Colonic mucosa (tissue), 4 donors: ENCODE data around the gene ACTL6B. TPM values are rescaled to one million over a fixed set of nuclear protein-coding genes. Genes with fewer than 3 reads are reported as not detected.

Source experiments
- DNase-seq: peaks from one replicate; pipeline ENCODE4 v3.0.0-alpha.2; 2020
- H3K27ac ChIP-seq: fragments of 200-600 bp; one replicate; pipeline ENCODE4 v1.8.0; 2021
- H3K27me3 ChIP-seq: fragments of 200-600 bp; one replicate; pipeline ENCODE4 v1.8.0; 2021
- H3K36me3 ChIP-seq: fragments of 200-600 bp; one replicate; pipeline ENCODE4 v1.8.0; 2021
- H3K4me1 ChIP-seq: fragments of 200-600 bp; one replicate; pipeline ENCODE4 v1.8.0; 2021; ENCODE audit warnings: mild to moderate bottlenecking
- H3K4me3 ChIP-seq: fragments of 200-600 bp; one replicate; pipeline ENCODE4 v1.8.0; 2021
- H3K9ac ChIP-seq, 2 donors: one replicate each; pipeline ENCODE4 v1.7.0; 2013; ENCODE audit warnings: control low read depth in 2 of 2, low read depth in 2 of 2, low read length in 2 of 2
- H3K9me3 ChIP-seq: fragments of 200-600 bp; one replicate; pipeline ENCODE4 v1.8.0; 2021
- intact Hi-C: fragments of 100-400 bp; cut with DNase I; formaldehyde crosslinking; loops from one replicate; pipeline ENCODE4 v1.14.1; 2022
- total RNA-seq, 2 donors: library from RNA; stranded (reverse); fragmentation: NEBNext Ultra II Directional in 1 of 2; extraction: Animal tissue kit (Norgen Biotek cat#: 25700) in 1 of 2; gene quantifications; one replicate each; pipeline ENCODE4 v1.2.1, GENCODE V29; 2021
- TF ChIP-seq, protein P1 (sequence below): fragments of 200-600 bp; IDR thresholded peaks from one replicate; pipeline ENCODE4 v1.8.0; 2022; ENCODE audit warnings: antibody characterized with exemption, mild to moderate bottlenecking
- donor health status: healthy.
- donor health status: DM: no; HTN: no; CAD: no.
- donor health status: DM: no; HTN: no; CAD: no.

The ACTL6B gene
- total RNA-seq, 2 donors from 2014 or later = 0.29 TPM; not detected in 1

DNA sequence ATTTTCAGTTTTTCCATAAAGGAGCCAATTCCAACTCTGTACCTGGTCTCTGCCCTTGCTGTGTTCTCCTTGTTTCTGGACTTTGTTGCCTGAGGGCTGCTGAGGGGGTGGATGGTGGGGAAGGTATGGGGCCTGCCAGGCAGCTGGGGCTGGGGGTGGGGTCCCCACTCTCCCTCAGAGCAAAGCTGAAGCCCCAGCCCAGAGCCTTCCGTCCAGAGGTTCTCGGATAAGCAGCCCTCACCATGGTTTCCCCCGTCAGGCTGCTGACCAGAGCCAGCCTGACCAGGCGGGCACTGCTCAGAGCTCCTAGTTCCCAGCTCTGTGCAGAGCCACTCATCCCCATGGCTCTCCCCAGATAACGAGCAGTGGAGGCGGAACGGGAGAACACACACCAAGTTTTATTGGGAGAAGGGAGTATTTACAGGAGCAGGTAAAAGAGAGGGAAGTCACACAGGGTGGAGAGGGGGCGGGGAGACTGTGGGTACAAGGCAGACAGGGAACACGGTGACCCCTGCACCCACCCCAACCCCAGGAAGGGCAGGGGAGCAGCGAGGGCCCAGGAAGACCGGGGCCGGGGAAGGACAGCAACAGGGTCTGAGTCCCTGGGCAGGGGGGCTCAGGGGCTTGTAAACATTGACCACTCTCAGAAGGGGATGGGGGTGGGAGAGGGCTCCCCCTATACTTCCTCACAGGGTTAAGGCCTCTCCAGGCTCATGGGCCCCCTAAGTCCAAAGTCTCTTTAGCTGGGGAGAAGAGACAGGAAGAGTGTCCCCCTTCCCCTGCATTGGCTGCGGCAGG, 23.1 kb upstream of the ACTL6B start:
- no peak for DNase-seq
- Histone ChIP-seq H3K36me3 (peaks cover 32% of the 10 kb centered on the region), H3K27me3 (no peaks in the 10 kb centered on the region), H3K9ac (no peak overlapping the region), H3K27ac (no peak overlapping the region), H3K4me3 (no peak overlapping the region), H3K4me1 (no peaks in the 10 kb centered on the region), H3K9me3 (no peaks in the 10 kb centered on the region)
- TF ChIP-seq, protein P1, sequence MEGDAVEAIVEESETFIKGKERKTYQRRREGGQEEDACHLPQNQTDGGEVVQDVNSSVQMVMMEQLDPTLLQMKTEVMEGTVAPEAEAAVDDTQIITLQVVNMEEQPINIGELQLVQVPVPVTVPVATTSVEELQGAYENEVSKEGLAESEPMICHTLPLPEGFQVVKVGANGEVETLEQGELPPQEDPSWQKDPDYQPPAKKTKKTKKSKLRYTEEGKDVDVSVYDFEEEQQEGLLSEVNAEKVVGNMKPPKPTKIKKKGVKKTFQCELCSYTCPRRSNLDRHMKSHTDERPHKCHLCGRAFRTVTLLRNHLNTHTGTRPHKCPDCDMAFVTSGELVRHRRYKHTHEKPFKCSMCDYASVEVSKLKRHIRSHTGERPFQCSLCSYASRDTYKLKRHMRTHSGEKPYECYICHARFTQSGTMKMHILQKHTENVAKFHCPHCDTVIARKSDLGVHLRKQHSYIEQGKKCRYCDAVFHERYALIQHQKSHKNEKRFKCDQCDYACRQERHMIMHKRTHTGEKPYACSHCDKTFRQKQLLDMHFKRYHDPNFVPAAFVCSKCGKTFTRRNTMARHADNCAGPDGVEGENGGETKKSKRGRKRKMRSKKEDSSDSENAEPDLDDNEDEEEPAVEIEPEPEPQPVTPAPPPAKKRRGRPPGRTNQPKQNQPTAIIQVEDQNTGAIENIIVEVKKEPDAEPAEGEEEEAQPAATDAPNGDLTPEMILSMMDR = no peak
- intact Hi-C loops = loop anchor here (10.0 kb wide), 1 partner anchor 75 kb away; the partner anchor contains the start of gene PCOLCE

DNA sequence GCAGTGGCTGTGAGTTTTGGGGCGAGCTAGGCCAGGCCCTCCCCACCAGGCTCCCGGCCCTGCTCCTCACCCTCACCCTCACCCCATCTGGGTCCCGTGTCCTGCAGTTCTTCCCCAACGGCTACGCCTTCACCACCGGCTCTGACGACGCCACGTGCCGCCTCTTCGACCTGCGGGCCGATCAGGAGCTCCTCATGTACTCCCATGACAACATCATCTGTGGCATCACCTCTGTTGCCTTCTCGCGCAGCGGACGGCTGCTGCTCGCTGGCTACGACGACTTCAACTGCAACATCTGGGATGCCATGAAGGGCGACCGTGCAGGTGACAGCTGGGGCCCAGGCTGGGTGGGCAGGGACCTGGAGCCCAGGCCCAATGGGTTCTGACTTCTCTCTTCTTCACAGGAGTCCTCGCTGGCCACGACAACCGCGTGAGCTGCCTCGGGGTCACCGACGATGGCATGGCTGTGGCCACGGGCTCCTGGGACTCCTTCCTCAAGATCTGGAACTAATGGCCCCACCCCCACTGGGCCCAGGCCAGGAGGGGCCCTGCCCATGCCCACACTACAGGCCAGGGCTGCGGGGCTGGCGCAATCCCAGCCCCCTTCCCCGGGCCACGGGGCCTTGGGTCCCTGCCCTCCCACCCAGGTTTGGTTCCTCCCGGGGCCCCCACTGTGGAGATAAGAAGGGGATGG, 22.2 kb upstream of the ACTL6B start:
- Histone ChIP-seq H3K4me1 (no peaks in the 10 kb centered on the region), H3K9ac (no peak overlapping the region), H3K9me3 (no peaks in the 10 kb centered on the region), H3K27me3 (no peaks in the 10 kb centered on the region), H3K27ac (no peak overlapping the region), H3K36me3 (peaks cover 29% of the 10 kb centered on the region), H3K4me3 (no peak overlapping the region)
- TF ChIP-seq, protein P1 = no peak
- DNase-seq = no peak
- intact Hi-C loops = loop anchor here (10.0 kb wide), 1 partner anchor 74 kb away; the partner anchor contains the start of gene PCOLCE

DNA sequence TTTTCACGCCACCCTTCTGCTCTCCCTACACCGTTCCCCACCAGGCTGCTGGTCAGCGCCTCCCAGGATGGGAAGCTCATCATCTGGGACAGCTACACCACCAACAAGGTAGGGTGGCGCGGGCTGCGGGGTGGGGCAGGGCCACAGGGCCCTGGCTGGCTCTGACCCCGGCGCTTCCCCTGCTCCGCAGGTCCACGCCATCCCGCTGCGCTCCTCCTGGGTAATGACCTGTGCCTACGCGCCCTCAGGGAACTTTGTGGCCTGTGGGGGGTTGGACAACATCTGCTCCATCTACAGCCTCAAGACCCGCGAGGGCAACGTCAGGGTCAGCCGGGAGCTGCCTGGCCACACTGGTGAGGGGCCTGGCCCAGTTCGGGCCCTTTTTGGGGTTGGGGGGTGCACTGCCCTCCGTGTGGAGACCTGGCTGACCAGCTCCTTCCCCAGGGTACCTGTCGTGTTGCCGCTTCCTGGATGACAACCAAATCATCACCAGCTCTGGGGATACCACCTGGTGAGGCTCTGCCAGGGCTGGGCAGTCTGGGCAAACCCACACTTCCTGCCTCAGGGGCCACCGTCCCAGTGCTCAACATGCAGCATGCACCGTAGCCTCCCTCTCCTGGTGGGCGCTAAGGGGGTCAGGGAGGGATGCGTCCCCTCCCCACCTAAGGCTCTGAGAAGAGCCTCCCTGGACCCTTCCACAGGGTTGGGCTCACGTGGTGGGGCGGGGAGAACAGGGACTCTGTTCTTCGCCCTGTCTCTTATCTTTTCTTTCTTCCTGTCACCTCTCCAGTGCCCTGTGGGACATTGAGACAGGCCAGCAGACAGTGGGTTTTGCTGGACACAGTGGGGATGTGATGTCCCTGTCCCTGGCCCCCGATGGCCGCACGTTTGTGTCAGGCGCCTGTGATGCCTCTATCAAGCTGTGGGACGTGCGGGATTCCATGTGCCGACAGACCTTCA, 21.3 kb upstream of the ACTL6B start:
- Histone ChIP-seq H3K36me3 (peaks cover 27% of the 10 kb centered on the region), H3K4me1 (no peaks in the 10 kb centered on the region), H3K27ac (no peak overlapping the region), H3K4me3 (no peak overlapping the region), H3K27me3 (no peaks in the 10 kb centered on the region), H3K9me3 (no peaks in the 10 kb centered on the region), H3K9ac (no peak overlapping the region)
- TF ChIP-seq, protein P1 = no peak
- intact Hi-C loops = loop anchor here (10.0 kb wide), 1 partner anchor 73 kb away; the partner anchor contains the start of gene PCOLCE
- no peak for DNase-seq

DNA sequence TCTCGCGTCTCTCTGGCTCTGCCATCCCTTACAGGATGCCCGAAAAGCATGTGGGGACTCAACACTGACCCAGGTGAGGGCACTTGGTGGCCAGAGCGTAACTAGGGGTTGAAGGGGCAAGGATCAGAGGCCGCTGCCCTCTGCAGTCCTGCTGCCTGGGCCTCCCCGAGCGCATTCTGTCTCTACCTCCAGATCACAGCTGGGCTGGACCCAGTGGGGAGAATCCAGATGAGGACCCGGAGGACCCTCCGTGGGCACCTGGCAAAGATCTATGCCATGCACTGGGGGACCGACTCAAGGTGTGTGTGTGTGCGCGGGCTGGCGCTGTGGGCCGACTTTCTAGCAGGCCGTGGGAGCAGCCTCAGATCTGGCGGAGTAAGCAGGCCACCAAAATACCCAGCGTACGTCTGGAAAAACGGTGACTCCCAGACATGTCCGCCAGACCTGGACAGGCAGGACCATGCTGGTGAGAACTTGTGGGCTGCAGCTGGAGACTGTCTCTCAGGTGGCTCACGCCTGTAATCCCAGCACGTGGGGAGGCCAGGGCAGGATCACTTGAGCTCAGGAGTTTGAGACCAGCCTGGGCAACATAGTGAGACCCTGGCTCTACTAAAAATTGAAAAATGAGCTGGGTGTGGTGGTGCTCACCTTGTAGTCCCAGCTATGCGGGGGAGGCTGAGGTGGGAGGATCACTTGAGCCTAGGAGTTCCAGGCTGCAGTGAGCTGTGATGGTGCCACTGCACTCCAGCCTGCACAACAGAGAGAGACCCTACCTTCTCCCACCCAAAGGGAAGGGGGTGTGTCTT, 20.5 kb upstream of the ACTL6B start:
- Histone ChIP-seq H3K9me3 (no peaks in the 10 kb centered on the region), H3K27ac (peak overlapping the region; percentile 96), H3K4me1 (no peaks in the 10 kb centered on the region), H3K27me3 (no peaks in the 10 kb centered on the region), H3K4me3 (no peak overlapping the region), H3K9ac (peak overlapping the region in 1 of 2 donors; percentile 93), H3K36me3 (peaks cover 24% of the 10 kb centered on the region)
- intact Hi-C loops = loop anchor here (10.0 kb wide), 1 partner anchor 72 kb away; the partner anchor contains the start of gene PCOLCE
- DNase-seq = no peak
- TF ChIP-seq, protein P1 = no peak
